GM18511 (cell line): ENCODE measurements around the gene IDI1.
"Not testable (repeated sequence)": the region's sequence is repeated elsewhere in the genome, so short reads cannot be mapped to it uniquely, and the experiment has no call there.

Experiments used
- ATAC-seq: cut with Tn5 transposase; IDR thresholded peaks from one replicate; pipeline ENCODE4 v1.9.1; 2021; ENCODE audit warnings: mild to moderate bottlenecking, moderate library complexity; ENCODE audit not compliant: unreplicated experiment

Gene IDI1

DNA sequence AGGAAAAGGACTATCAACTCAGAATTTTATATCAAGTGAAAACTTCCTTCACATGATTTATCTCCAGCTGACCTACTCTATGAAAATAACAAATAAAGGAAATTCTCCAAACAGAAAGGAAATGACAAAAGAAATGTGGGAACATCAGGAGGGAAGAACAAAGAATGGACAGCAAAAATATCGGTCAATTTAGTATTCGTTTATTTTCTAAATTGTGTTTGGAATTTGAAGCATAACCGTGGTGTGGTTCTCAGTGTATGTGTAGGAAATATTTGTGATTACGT is 16.0 kb upstream of the IDI1 start:
- ATAC-seq = no peak

DNA sequence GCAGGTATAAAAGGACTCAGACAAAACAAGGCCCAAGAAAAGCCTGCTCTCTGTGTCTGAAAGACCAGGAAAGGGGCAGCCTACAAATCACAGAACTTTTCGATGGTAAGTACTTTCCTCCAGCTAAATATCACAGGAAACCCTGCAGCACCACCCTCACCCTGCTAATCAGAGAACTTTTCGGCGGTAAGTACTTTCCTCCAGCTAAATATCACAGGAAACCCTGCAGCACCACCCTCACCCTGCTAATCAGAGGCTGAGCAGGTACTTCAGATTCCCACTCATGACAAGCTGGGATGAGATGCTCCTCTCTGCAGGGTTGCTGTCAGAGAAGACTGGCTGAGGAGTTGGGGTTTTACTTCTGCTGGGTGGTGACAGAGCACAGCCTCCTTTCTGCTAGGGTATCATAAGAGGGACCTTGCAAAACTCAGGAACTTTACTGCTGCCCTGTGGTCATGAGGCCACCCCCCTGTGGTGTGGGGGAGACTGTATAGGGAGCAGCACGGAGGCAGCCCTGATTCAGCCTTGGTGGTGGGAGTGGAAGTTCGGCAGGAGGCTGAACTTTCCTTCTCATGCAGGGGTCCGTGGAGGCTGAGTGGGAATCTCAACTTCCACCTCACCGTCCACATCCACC is 14.4 kb upstream of the IDI1 start:
- ATAC-seq = no peak

DNA sequence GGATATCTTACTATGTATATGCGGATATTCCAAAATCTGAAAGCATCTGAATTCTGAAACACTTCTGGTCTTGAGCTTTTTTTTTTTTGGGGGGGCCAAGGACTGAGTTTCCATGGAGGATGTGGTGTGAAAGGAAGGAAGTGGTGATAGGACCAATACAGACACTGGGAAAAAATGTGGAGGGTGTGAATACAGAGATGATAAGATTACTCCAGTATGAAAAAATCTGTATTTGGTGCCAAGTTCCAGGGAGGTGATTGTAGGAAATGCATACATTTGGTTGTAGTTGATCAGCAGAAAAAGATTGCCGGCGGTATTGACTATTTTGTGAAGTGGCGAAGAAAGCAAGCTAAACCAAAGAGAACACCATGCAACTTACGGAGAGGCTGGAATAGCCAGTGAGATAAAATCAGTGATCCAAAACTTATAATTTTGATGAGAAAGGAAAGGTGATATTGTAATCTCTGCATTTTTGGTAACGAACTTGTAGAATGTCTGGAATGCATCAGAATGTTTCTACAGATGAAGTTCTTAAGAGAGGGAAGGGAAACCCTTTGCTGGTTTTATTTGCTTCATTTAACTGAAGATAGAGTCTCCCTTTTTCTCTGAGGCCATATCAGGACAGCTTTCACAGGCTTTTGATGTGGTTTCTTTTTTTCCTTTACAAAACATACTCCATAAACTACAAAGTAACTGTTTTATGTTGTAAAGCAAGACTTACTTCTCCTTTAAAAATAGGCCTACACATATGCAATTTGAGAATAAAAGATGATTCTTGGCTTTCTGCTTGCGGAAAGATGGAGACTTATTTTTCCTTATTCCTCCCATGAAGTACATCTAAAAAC is 13.2 kb upstream of the IDI1 start:
- ATAC-seq = no peak

DNA sequence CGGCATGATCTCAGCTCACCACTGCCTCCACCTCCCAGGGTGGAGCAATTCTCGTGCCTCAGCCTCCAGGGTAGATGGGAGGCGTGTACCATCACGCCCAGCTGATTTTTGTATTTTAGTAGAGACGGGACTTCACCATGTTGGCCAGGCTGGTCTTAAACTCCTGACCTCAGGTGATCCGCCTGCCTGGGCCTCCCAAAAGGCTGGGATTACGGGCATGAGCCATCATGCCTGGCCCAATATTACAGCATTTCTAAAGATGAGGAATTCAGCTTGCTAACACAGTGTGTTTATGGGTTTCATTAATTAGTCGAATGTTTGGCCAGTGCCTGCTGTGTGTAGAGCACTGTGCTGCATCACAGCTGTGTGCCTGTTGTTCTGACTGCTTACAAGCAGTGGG is 11.0 kb upstream of the IDI1 start:
- no peak for ATAC-seq

DNA sequence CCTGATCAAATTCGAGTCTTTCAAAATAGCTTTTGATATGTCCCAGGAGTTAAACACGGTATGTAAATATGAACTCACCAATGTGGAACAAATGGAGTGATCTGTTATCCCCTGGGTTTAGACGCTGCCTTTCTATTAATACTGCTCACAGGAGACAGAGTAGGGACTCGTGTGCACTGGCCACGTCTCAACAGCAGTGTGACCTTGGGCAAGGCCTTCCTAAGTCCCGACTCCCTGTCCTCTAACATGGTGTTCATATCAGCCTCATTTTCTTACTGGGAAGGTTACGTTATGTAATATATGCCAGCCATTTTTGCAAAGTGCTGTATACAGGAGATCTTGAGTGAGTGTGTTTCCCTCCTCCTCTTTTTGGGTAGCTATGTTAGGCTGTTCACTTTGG is 9.1 kb upstream of the IDI1 start:
- no peak for ATAC-seq

DNA sequence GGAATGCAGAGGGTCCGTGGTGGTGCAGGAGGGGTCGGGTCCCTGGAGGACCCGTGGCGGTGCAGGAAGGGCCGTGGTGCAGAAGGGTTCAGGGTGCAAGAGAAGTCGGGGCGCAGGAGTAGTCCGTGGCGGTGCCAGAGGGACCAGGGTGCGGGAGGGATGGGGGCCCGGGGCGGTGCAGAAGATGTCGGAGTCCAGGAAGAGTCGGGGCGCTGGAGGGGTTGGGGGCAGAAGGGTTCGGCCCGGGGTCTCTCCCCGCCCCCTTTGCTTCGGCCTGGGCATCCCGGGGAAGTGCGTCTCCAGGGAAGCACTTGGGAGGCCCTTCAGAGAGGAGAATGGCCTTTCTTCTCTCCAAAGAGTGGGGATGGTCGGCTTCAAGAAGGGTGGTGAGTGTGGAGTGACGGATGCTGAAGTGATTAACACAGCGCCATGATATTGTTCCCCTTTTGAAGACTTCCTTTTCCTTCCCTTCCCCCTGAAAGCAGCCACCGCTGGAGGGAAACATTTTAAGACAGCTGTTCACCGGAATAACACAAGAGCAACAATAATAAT is 8.3 kb upstream of the IDI1 start:
- ATAC-seq = peak; percentile 29

DNA sequence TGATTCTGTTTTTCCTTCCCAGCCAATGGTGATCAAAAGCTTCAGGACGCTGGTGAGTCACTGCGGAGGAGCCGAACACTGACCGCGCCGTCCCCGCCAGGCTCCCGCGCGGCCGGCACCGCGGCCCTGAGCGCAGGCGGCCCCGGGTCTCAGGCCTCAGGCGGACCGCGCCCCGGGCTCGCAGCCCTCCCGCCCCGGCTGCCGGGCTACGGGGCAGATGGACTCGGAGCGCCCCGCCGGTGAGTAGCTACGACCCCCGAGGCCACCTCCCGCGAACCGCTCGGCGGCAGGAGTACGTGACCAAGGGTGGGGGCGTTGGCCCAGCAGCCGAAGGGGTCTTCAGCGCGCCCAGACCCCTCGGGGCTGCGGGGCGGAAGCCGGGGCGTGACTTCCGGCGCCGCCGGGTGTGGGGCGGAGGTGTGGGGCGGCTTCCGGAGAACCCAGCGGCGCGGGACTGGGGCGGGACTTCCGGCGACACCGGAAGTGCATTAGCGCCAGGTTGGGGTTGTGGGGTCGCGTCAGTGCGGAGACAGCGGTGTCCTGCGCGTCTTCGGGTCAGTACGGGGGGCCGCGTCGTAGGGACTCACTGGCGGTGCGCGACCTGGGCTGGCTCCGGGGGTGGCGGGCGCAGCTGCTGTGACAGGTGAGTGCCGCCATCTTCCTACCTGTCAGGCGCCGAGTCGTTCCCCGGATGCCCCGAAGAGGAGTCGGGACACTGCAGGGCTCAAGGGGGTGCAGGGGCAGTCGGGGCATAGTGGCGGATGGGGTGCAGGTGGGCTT is 7.6 kb upstream of the IDI1 start, which contains the start of gene WDR37:
Gene WDR37, plus strand, starts transcription at position 60 of the 780 bp plus-strand sequence. CDS start 15,771 bp downstream, outside the sequence.
- peak; percentile 95 for ATAC-seq

DNA sequence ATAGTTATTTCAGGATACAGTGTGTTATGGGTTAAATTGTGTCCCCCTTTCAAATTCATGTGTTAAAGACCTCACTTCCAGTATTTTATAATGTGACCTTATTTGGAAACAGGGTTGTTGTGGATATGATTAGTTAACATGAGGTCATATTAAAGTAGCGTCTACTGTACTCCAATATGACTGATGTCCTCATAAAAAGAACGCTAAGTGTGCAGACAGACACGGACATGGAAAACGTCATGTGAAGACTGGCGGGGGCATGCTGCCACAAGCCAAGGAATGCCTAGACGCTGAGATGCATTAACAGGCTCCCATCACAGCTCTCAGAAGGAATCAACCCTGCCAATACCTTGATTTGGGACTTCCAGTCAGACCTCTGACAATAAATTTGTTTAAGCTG is 5.8 kb upstream of the IDI1 start:
- ATAC-seq = no peak

DNA sequence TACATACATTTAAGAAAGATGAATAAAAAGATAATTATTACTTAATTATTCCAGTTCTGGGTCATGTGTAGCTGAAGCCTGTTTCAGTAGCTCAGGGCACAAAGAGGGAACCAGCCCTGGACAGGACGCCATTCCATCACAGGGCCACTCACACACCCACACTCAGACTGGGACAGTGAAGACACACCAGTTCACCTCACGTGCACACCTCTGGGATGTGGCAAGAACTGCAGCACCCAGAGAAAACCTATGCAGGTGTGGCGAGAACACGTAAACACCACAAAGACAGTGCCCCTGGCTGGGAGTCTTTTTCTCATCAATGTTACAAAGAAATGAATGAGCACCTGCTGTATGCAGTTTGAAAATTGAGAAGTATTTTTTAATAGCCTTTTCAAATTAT is 1.6 kb upstream of the IDI1 start:
- ATAC-seq = no peak

DNA sequence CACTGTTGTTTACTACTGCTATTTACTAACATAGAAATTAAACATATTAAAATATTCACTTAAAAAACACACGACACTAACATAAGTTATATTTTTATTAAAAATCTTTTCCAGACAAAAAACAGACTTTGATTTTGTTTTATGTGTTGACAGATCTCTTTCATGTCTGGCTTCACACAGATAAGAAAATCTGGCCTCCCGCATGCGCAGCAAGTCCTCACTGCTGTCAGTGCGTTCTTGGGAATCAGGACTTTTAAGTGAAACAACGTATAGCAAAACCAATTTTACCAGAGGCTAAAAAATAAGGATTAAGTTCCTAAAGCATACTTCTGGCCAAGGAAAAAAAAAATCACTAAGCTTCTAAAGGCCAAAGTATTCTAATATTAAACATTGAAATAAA is 1.2 kb upstream of the IDI1 start:
- no peak for ATAC-seq

DNA sequence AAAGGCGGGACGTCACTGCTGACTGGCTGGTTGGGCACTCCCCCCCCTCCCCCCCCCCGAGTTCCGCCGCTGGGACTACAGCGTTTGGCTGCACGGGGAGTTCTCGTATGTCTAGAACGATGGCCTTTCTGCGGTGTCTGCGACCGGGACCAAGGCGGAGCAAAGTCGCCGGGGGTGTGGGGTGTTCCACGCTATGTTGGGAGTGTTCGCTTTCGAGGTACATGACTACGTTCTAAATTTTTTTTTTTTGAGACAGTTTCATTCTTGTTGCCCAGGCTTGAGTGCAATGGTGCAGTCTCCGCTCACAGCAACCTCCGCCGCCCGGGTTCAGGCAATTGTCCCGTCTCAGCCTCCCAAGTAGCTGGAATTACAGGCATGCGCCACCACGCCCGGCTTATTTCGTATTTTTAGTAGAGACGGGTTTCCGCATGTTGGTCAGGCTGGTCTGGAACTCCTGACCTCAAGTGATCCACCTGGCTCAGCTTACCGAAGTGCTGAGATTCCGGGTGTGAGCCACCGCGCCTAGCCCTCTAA is 573 bp upstream of the IDI1 start:
- no peak for ATAC-seq

DNA sequence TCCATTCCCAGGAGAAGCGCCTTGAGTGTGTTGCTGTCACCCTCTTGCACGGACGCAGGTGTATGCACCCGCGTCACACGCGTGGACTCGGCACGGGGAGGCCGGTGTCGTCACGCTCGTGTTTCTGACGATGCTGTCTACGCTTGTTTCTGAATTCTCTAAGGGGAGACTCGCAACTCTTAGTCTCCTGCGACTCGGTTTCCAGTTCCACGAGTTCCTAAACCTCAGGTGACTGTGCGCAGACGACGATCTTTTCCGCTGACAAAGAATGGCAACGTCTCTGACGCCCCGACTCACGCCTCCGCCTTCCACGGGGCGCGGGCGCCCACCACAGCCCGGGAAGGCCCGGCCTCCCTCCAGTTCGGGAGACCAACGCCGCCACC is 579 bp downstream of the IDI1 start:
- ATAC-seq = peak; percentile 16

DNA sequence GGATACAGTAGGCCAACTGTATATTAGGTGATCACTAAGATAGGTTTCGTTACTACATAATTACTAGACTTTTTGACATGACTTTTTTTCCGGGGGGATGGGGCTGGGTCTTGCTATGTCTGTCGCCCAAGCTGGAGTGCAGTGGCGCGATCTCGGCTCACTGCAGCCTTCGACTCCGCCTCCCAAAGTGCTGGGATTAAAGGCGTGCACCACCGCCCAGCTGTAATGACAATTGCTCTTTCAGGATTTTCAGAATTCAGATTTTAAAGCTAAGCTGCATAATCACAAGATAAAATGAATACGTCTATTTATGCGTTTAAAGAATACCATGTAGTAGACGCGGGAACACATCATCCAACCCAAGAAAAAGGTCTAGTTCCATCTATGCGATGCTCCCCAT is 982 bp downstream of the IDI1 start:
- no peak for ATAC-seq

DNA sequence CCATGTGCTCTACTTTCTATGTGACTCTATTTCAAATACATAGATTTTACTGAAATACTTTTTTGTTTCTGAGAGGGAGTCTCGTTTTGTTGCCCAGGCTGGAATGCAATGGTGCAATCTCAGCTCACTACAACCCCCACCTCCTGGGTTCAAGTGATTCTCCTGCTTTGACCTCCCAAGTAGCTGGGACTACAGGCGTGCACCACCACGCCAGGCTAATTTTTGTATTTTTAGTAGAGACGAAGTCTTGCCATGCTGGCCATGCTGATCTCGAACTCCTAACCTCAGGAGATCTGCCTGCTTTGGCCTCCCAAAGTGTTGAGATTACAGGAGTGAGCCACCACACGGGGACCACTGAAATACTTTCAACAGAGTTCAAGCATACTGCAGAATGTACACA is 3.5 kb downstream of the IDI1 start:
- ATAC-seq = no peak

DNA sequence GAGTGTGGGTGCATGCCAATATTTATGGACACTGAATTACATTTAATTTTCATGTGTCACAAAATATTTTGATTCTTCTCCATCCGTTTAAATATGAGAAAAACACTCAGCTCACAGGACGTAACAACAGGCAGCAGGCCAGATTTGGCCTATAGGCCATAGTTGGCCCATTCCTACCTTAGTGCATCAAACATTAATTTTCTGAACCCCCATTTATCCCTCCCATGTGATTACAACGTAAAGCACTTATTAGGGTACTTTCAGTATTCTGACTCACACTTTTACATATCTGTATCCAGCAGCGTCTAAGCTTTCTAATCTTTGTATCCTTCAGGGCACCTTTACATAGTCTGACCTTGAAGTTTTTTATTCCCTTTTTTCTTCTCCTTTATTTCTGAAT is 4.0 kb downstream of the IDI1 start:
- no peak for ATAC-seq

DNA sequence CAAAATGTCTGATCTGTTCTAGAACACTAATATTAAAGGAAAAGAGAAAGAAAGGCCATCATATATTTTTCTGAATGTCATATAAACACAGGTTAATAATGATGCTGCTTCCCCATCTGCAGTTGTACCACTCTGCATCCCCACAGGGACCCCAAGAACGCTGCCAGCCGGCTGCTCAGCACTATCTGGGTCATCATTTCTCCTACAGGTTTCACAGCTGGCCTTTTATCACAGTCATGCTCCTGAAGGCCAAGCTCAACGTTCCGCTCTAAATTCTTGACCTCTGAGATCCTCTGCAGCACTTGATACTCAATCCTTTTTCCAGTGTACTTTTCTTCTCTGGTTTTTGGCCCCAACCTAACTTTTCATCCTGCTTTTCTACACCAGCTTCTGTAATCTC is 4.8 kb downstream of the IDI1 start:
- no peak for ATAC-seq

DNA sequence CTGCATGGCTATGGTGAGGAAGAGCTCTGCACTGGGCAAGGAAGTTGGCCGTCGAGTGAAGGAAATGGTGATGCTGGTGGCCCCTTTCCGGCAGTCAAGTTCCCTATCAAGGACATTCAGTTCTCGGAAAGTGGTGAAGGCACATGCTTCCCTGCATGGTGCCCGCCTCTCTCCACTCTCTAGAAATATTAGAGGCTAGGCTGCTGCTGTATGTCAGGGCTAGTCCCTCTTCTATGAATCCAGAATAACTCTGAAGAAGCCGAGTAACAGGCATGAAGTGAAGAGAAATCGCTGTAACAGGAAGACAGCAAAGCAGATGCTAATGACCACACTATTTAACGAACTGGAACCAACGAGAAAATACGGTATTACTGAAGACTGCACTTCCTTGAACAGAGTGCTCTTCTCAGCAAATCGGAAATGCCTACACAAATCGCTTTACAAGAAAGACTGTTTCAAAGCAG is 5.4 kb downstream of the IDI1 start:
- peak; percentile 69 for ATAC-seq

DNA sequence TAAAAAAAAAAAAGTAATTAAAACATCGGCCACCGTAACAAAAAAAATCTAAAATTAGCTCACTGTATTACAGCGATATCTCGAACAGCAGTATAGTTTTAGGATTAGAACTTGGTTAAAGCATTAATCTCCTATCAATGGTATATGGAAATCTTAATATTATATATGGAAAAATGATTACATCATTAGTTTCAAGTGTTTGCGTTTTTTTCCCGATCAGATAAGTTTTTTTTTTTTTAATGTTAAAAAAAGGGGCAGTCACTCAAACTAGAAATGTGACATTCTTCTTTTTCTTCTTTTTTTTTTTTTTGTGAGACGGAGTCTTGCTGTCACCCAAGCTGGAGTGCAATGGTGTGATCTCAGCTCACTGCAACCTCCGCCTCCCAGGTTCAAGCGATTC is 7.4 kb downstream of the IDI1 start:
- no peak for ATAC-seq

DNA sequence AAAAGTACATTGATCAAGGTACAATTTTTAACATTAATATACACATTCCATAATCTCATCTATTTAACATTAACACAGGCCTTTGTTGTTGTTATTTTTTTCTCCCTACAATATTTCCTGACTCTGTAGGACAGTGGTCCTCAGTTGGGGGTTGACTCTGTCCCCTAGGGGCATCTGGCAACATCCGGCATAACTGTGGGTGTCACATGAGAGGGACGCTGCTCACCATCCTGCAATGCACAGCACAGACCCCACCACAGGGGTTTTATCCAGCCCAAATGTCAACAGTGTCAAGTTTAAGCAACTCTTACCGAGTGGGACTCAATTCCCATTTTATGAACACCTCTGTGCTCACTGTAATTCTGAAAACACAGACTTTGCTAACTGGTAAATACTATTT is 8.8 kb downstream of the IDI1 start:
- ATAC-seq = no peak

DNA sequence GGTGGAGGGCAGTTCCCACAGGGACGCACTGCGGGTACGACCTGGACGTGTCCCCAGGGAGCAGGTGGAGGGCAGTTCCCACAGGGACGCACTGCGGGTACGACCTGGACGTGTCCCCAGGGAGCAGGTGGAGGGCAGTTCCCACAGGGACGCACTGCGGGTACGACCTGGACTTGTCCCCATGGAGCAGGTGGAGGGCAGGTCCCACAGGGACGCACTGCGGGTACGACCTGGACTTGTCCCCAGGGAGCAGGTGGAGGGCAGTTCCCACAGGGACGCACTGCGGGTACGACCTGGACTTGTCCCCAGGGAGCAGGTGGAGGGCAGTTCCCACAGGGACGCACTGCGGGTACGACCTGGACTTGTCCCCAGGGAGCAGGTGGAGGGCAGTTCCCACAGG is 10.2 kb downstream of the IDI1 start:
- not testable (repeated sequence) for ATAC-seq

DNA sequence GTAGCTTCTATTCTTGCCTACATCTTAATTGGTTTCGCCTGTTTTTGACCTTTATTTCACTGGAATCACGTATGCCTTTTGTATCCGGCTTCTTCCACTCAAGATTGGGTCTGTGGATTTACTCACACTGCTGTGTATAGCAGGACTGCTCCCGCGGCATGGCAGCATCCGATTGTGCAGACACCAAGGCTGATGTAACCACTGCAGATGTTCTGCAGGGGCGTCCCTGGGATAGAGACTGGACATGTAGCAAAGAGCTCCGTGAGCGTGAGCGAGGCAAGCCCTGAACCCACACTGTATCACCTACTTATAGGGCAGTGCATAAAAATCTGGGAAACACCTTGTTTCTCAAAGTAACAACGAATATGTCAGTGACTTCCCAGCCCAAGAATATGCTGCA is 11.8 kb downstream of the IDI1 start:
- no peak for ATAC-seq
